Upper lobe of left lung (tissue), 4 donors: ENCODE results near the gene B3GALT6.

ENCODE experiments used
- EP300 ChIP-seq, 4 donors: sonication (generic); formaldehyde crosslinking; IDR thresholded peaks; one replicate each; pipeline ENCODE4 v1.5.1; 2017; ENCODE audit warnings: antibody characterized with exemption in 4 of 4, control low read depth in 2 of 4
- POLR2A ChIP-seq, 4 donors: fragments of 450-650 bp; IDR thresholded peaks; one replicate each; pipeline ENCODE4 v1.5.1; 2016 to 2017; ENCODE audit warnings: antibody characterized with exemption in 4 of 4, mild to moderate bottlenecking in 2 of 4
- TF ChIP-seq, protein P1 (sequence below), 6 experiments: fragments of 450-650 bp in 4 of 6; fragments of 200-600 bp in 2 of 6; sonication (generic) in 2 of 6; IDR thresholded peaks; one replicate each; pipeline ENCODE4 v1.5.1; 2016 to 2019; ENCODE audit warnings: antibody characterized with exemption in 6 of 6

DNA sequence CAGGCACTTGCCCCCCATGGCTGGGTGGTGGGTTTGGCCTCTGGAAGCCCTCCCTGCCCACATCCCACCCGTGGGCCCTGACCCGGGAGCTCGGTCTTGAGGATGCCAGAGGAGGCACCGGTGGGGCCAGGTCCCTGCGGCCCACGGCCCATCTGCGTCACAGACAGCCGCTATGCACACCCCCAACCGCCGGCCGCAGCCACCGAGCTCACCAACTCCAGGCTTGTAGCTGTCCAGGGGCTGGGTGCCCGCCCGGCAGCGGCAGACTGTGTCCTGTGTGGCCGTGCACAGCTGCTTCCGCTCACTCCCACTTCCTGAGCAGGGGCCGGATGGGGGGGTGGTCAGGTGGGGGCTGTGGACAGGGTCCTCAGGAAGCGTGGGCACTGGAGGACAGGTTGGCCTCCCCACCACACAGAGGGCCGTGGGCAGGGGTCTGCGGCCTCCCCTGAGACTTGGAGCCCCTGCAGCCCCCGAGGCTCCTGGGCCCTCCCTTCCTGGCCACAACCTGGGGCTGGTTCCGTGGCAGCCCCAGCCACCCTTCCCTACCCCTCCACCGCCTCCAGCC is 19.2 kb upstream of the B3GALT6 start:
- TF ChIP-seq, protein P1, sequence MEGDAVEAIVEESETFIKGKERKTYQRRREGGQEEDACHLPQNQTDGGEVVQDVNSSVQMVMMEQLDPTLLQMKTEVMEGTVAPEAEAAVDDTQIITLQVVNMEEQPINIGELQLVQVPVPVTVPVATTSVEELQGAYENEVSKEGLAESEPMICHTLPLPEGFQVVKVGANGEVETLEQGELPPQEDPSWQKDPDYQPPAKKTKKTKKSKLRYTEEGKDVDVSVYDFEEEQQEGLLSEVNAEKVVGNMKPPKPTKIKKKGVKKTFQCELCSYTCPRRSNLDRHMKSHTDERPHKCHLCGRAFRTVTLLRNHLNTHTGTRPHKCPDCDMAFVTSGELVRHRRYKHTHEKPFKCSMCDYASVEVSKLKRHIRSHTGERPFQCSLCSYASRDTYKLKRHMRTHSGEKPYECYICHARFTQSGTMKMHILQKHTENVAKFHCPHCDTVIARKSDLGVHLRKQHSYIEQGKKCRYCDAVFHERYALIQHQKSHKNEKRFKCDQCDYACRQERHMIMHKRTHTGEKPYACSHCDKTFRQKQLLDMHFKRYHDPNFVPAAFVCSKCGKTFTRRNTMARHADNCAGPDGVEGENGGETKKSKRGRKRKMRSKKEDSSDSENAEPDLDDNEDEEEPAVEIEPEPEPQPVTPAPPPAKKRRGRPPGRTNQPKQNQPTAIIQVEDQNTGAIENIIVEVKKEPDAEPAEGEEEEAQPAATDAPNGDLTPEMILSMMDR (IDR thresholded peaks at IDR 0.05) = no peak
- no peak for TF ChIP-seq POLR2A (IDR thresholded peaks at IDR 0.05)
- no peak for TF ChIP-seq EP300 (IDR thresholded peaks at IDR 0.05)
